ENCODE measurements around the gene ZC3H14. TPM values are rescaled to one million over a fixed set of nuclear protein-coding genes. Genes with fewer than 3 reads are reported as not detected.

ZC3H14 gene
- total and polyA plus RNA-seq, 2 experiments from 2014 or later: 39.9 to 68.4 TPM

- no peak overlapping the region for H3K4me2 ChIP-seq
- no peak overlapping the region for H3K4me3 ChIP-seq
- H3K27ac ChIP-seq: no peak overlapping the region
- no peaks in the 10 kb centered on the region for H3K4me1 ChIP-seq (ENCODE audit: insufficient read depth)
- H4K20me1 ChIP-seq (ENCODE audit: insufficient read depth, poor library complexity, severe bottlenecking): no peaks in the 10 kb centered on the region
- H3K9me2 ChIP-seq (replicated peaks; ENCODE audit: insufficient read depth): no peaks in the 10 kb centered on the region
- 86% methylated on average over 5 of the region's 5 CpGs for WGBS (ENCODE audit: low lambda C conversion rate, missing lambda C conversion rate)
- H3K79me2 ChIP-seq: no peaks in the 10 kb centered on the region
- no peak overlapping the region for H2AFZ ChIP-seq
- no peaks in the 10 kb centered on the region for H3K36me3 ChIP-seq (replicated peaks; ENCODE audit: insufficient read depth, low read depth)
- no peaks in the 10 kb centered on the region for H3K9me3 ChIP-seq (ENCODE audit: low read depth)
- TF ChIP-seq EZH2 (IDR thresholded peaks at IDR 0.05; ENCODE audit: borderline replicate concordance) (no peak), EZH2phosphoT487 (IDR thresholded peaks at IDR 0.05; ENCODE audit: low read depth, severe bottlenecking, unreplicated experiment) (no peak), CTCF (IDR thresholded peaks at IDR 0.05; ENCODE audit: poor library complexity) (no peak)
- no peaks in the 10 kb centered on the region for H3K27me3 ChIP-seq
- no peak for DNase-seq (ENCODE audit: low spot score)
These were observed 97.2 kb downstream of the ZC3H14 start for GRCh38 chr14:88660056-88660455.

- no peaks in the 10 kb centered on the region for H4K20me1 ChIP-seq (ENCODE audit: insufficient read depth, poor library complexity, severe bottlenecking)
- no peaks in the 10 kb centered on the region for H3K36me3 ChIP-seq (replicated peaks; ENCODE audit: insufficient read depth, low read depth)
- no peak overlapping the region for H3K27ac ChIP-seq
- no peaks in the 10 kb centered on the region for H3K9me2 ChIP-seq (replicated peaks; ENCODE audit: insufficient read depth)
- H3K9me3 ChIP-seq (ENCODE audit: low read depth): no peaks in the 10 kb centered on the region
- H3K4me1 ChIP-seq (ENCODE audit: insufficient read depth): no peaks in the 10 kb centered on the region
- WGBS (ENCODE audit: low lambda C conversion rate, missing lambda C conversion rate): 50% methylated on average over 4 of the region's 4 CpGs
- TF ChIP-seq CTCF (IDR thresholded peaks at IDR 0.05; ENCODE audit: poor library complexity) (peak; percentile 89), EZH2 (IDR thresholded peaks at IDR 0.05; ENCODE audit: borderline replicate concordance) (no peak)
- no peak overlapping the region for H3K4me3 ChIP-seq
- H3K4me2 ChIP-seq: no peak overlapping the region
- DNase-seq (ENCODE audit: low spot score): peak; percentile 86
- no peaks in the 10 kb centered on the region for H3K79me2 ChIP-seq
- no peak overlapping the region for H2AFZ ChIP-seq
- H3K27me3 ChIP-seq: no peaks in the 10 kb centered on the region
These were observed 104.9 kb downstream of the ZC3H14 start for GRCh38 chr14:88667555-88668273.

- Histone ChIP-seq H3K27ac (no peak overlapping the region), H3K4me2 (no peak overlapping the region), H3K79me2 (no peaks in the 10 kb centered on the region), H3K9me2 (replicated peaks; ENCODE audit: insufficient read depth) (no peaks in the 10 kb centered on the region), H3K4me1 (ENCODE audit: insufficient read depth) (no peaks in the 10 kb centered on the region), H3K4me3 (no peak overlapping the region), H4K20me1 (ENCODE audit: insufficient read depth, poor library complexity, severe bottlenecking) (no peaks in the 10 kb centered on the region), H2AFZ (no peak overlapping the region), H3K9me3 (ENCODE audit: low read depth) (no peaks in the 10 kb centered on the region), H3K36me3 (replicated peaks; ENCODE audit: insufficient read depth, low read depth) (no peaks in the 10 kb centered on the region), H3K27me3 (no peaks in the 10 kb centered on the region)
- TF ChIP-seq EZH2phosphoT487 (IDR thresholded peaks at IDR 0.05; ENCODE audit: low read depth, severe bottlenecking, unreplicated experiment) (no peak), CTCF (IDR thresholded peaks at IDR 0.05; ENCODE audit: poor library complexity) (no peak), EZH2 (IDR thresholded peaks at IDR 0.05; ENCODE audit: borderline replicate concordance) (no peak)
- WGBS (ENCODE audit: low lambda C conversion rate, missing lambda C conversion rate): 88% methylated on average over 3 of the region's 3 CpGs
- no peak for DNase-seq (ENCODE audit: low spot score)
These were observed 105.7 kb downstream of the ZC3H14 start for GRCh38 chr14:88668448-88669116.
